ENCODE data around the gene RYR1.

RYR1 gene

GRCh38 chr19:38433268-38433733 lies at the start of gene RYR1:
Gene RYR1 (plus strand): TSS chr19:38433691. CDS start chr19:38433830, 139 bp downstream.
- peak; percentile 87 for DNase-seq

GRCh38 chr19:38383743-38384142 lies 49.7 kb upstream of the RYR1 start:
- DNase-seq, result no peak

- DNase-seq, result peak; percentile 47
Observed at GRCh38 chr19:38384209-38385027, 49.1 kb upstream of the RYR1 start.

- DNase-seq, result no peak
Observed at GRCh38 chr19:38385057-38385803, 48.3 kb upstream of the RYR1 start.

- no peak for DNase-seq
Observed at GRCh38 chr19:38385804-38386257, 47.7 kb upstream of the RYR1 start.

GRCh38 chr19:38386300-38386970 lies 47.1 kb upstream of the RYR1 start:
- DNase-seq, result no peak

GRCh38 chr19:38386971-38387549 lies 46.4 kb upstream of the RYR1 start:
- no peak for DNase-seq

- peak; percentile 98 for DNase-seq
Observed at GRCh38 chr19:38387550-38388348, 45.7 kb upstream of the RYR1 start, which contains the start of gene GGN. Gene GGN (minus strand): TSS chr19:38388034. CDS start chr19:38387261, 773 bp downstream.

- DNase-seq, result peak; percentile 88
Observed at GRCh38 chr19:38388349-38389100, 45.0 kb upstream of the RYR1 start, which contains the start of gene SPRED3. Gene SPRED3 (plus strand): TSS chr19:38388697. CDS start chr19:38390303, 1,606 bp downstream.

DNA sequence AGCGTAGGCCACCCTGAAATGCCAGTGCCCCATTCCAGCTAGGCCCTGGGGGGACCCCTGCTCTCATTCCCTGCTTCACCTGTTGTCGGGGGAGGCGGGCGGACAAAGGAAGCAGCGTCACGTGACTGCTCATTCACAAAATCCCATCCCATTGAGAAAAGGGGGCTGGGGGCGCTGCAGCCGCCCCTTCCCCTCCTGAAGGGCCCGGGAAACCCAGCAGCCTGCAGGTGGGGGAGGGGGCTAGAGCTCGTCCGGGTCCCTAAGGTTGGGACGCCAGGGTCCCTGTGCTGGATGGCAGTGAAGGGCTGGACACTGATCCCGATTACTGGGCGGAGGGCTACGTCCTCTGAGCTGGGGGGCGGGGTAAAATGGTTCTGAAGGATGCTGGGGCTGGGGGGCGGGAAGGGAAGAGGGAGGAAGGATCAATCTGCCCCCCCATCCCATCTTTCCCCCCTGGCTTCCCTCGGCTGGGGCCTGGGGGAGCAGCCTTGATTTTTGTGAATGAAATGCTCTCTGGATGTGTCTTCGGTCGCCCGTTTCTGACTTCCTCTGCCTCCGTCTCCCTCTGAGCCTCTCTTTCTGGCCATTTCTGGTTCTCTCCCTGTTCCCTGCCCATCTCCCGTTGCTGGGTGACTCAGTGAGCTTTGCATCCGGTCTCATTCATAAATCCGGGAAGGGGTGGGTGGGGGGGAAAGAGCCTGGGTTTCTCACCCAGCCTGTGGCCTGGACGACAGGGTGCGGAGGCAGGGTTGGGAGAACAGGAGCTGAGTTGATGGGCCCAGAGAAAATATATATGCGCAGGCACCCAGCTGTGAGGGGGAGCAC lies 44.2 kb upstream of the RYR1 start:
- peak; percentile 43 for DNase-seq

GRCh38 chr19:38389957-38390924 lies 43.2 kb upstream of the RYR1 start:
- DNase-seq, result no peak

DNA sequence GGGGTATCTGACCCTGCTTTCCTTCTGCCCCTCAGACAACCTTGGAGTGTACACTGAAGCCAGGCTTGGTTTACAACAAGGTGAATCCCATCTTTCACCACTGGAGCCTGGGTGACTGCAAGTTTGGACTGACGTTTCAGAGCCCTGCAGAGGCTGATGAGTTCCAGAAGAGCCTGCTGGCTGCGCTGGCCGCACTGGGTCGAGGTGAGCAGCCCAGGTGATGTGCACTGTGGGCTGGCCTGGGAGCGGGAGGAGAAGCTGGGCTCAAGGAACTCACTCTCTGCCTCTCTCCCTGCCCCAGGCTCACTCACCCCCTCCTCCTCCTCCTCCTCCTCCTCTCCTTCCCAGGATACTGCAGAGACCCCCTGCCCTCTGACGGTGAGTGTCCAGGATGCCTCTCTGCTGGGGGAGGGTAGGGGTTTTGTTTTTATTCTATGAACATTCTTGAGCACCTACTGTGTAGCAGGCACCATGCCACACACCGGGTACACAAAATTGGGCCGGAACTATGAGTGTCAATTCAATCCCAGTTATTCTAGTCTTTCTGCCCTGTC lies 41.5 kb upstream of the RYR1 start:
- DNase-seq, result no peak

DNA sequence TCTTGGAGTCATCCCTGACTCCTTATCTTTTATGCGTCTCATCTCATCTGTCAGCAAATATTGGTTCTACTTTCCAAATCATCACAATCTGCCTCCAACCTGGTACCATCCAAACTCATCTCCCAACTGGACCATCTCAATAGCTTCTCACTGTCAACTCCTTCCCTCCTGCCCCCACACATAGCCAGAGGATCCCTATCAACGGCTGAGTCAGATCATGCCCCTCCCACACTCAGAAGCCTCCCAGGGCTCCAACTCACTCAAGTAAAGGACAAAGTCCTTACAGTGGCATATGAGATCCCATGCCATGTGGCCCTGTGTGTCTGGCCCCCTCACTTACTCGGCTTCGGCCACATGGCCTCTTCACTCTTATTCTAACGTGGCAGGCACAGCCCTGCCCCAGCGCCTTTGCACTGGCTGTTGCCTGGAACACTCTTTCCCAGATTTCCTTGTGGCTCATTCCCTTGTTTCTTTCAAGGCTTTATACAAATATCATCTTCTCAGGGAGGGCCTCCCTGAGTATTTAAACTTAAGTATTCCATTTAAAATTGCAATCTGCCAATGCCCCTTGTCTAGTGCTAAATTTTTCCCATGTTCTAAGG lies 40.7 kb upstream of the RYR1 start:
- no peak for DNase-seq

DNA sequence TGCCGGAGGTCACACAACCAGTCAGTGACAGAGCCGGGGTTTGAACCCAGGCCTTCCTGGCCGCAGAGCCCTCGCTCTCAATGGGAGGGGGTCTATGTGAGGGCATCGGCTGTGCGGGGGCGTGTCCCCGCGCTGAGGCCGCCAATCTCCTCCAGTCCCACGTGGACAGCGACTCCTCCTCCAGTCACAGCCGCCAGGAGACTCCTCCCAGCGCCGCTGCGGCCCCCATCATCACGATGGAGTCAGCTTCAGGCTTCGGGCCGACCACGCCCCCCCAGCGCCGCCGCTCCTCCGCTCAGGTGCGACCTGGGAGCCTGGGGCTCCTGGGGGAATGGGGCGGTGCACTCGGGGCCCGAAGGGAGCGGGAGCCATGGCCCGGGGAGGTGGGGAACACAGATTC lies 39.0 kb upstream of the RYR1 start:
- peak; percentile 91 for DNase-seq

DNA sequence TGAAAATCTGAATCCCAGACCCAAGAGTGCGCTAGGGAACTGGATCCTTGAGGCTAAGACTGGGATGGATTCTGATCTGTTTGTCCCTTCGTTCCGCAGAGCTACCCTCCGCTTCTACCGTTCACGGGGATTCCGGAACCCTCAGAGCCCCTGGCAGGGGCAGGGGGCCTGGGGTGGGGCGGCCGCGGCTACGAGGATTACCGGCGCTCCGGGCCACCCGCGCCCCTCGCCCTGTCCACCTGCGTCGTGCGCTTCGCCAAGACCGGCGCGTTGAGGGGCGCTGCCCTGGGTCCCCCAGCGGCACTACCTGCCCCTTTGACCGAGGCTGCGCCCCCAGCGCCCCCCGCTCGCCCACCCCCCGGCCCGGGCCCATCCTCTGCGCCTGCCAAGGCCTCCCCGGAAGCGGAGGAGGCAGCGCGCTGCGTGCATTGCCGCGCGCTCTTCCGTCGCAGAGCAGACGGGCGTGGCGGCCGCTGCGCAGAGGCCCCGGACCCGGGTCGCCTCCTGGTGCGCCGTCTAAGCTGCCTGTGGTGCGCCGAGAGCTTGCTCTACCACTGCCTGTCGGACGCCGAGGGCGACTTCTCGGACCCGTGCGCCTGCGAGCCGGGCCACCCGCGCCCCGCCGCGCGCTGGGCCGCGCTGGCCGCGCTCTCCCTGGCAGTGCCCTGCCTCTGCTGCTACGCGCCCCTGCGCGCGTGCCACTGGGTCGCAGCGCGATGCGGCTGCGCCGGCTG lies 37.9 kb upstream of the RYR1 start:
- no peak for DNase-seq

- no peak for DNase-seq
Observed at GRCh38 chr19:38399081-38399480, 34.4 kb upstream of the RYR1 start.

- DNase-seq, result no peak
Observed at GRCh38 chr19:38399537-38399936, 34.0 kb upstream of the RYR1 start.
